Spleen (tissue), 11 donors: ENCODE results near the gene TMEM218. TPM values are rescaled to one million over a fixed set of nuclear protein-coding genes. Genes with fewer than 3 reads are reported as not detected.

ENCODE experiments used
- DNase-seq: peaks from one replicate; pipeline ENCODE4 v3.0.0-alpha.2; 2020
- H3K27ac ChIP-seq, 8 donors: fragments of 200-600 bp; sonication (generic) in 7 of 8; 1 replicate in 4 of 8; 2 replicates in 4 of 8; pipeline versions ENCODE4 v1.5.0 to v1.8.0; 2016 to 2021; ENCODE audit warnings: inconsistent platforms in 4 of 8, mild to moderate bottlenecking in 4 of 8, moderate library complexity in 1 of 8
- H3K27me3 ChIP-seq, 7 donors: fragments of 200-600 bp; sonication (generic) in 6 of 7; replicated peaks in 1 of 7; 1 replicate in 4 of 7; 2 replicates in 3 of 7; pipeline versions ENCODE4 v1.5.0 to v1.8.0; 2016 to 2021; ENCODE audit warnings: inconsistent platforms in 3 of 7, mild to moderate bottlenecking in 1 of 7
- H3K36me3 ChIP-seq, 6 donors: fragments of 200-600 bp; sonication (generic) in 5 of 6; 1 replicate in 4 of 6; 2 replicates in 2 of 6; pipeline versions ENCODE4 v1.5.0 to v1.8.0; 2016 to 2021; ENCODE audit warnings: inconsistent platforms in 2 of 6
- H3K4me1 ChIP-seq, 6 donors: fragments of 200-600 bp; sonication (generic) in 5 of 6; 1 replicate in 3 of 6; 2 replicates in 3 of 6; pipeline versions ENCODE4 v1.5.0 to v1.8.0; 2016 to 2021; ENCODE audit warnings: inconsistent platforms in 3 of 6
- H3K4me3 ChIP-seq, 8 donors: fragments of 200-600 bp; sonication (generic) in 7 of 8; 1 replicate in 4 of 8; 2 replicates in 4 of 8; pipeline versions ENCODE4 v1.5.0 to v1.8.0; 2016 to 2021; ENCODE audit warnings: inconsistent platforms in 4 of 8, mild to moderate bottlenecking in 4 of 8, moderate library complexity in 2 of 8
- H3K9me3 ChIP-seq, 8 donors: fragments of 200-600 bp; sonication (generic) in 7 of 8; 1 replicate in 4 of 8; 2 replicates in 4 of 8; pipeline versions ENCODE4 v1.5.0 to v1.8.0; 2016 to 2021; ENCODE audit warnings: inconsistent platforms in 4 of 8
- CTCF ChIP-seq, 11 experiments: fragments of 200-600 bp in 7 of 11; fragments of 450-650 bp in 4 of 11; sonication (generic) in 4 of 11; IDR thresholded peaks in 8 of 11; conservative IDR thresholded peaks in 3 of 11; 1 replicate in 7 of 11; 2 replicates in 4 of 11; pipeline versions ENCODE4 v1.4.0 to v1.8.0; 2016 to 2021; ENCODE audit warnings: antibody characterized with exemption in 11 of 11, inconsistent platforms in 4 of 11, mild to moderate bottlenecking in 1 of 11
- POLR2A ChIP-seq, 3 donors: fragments of 450-650 bp; IDR thresholded peaks; one replicate each; pipeline ENCODE4 v1.5.1; 2017; ENCODE audit warnings: antibody characterized with exemption in 3 of 3, mild to moderate bottlenecking in 1 of 3
- POLR2AphosphoS5 ChIP-seq, 3 donors: sonication (generic); formaldehyde crosslinking; IDR thresholded peaks; one replicate each; pipeline ENCODE4 v1.5.1; 2017; ENCODE audit warnings: antibody characterized with exemption in 3 of 3
- WGBS, 5 donors: extraction: QIAGEN DNeasy Blood & Tissue Kit in 3 of 5; methylation state at CpG; one replicate each; pipeline versions ENCODE4 v1.1.5 to v1.1.7; 2013 to 2018; 5-methylcytosine and 5-hydroxymethylcytosine counted together
- intact Hi-C: fragments of 100-400 bp; cut with DNase I; formaldehyde crosslinking; loops from one replicate; pipeline ENCODE4 v1.15.0; 2023; ENCODE audit warnings: low total_unique reads
- polyA plus RNA-seq, 3 donors: library from polyadenylated mRNA; stranded (reverse); fragments of 200-250 nt; gene quantifications; one replicate each; pipeline ENCODE4 v1.2.1, GENCODE V29; 2013
- total RNA-seq, 7 donors: library from RNA; depleted of rRNA in 3 of 7; stranded (reverse); fragments of >200 nt in 3 of 7; fragmentation: NEBNext Ultra II Directional in 4 of 7; extraction: Animal tissue kit (Norgen Biotek cat#: 25700) in 4 of 7; gene quantifications; one replicate each; pipeline versions ENCODE4 v1.1.0 to v1.2.1, GENCODE V29; 2016 to 2021
- donor health status: healthy with polysubstance abuse.
- donor health status: DM: no; HTN: no; CAD: no; lungs with moderate emphysema.
- donor health status: DM: no; HTN: no; CAD: no.
- donor health status: Bipolar disorder and iron deficiency.
- donor health status: healthy.
- donor health status: DM: no; HTN: no; CAD: no.
- donor health status: DM: yes; HTN: yes; CAD: no.

TMEM218 gene
- total and polyA plus RNA-seq, 10 donors: 12.0 to 34.7 (median 20.7) TPM

DNA sequence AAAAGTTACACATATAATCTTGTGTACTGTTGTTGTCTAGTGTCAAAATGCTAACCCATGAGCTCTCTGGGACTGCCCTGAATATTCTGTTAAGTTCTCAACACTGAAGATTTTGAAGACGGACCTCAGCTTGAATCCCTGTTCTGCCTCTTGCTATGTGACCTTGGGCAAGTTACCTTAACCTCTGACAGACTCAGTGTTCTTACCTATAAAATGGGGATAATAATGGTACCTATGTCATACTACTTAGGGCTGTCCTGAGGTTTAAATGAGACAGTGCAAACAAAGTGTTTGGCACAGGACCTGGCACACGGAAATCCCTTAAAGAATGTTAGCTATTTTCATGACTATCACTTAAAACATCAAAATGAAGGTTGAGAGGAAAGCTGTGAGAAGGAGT lies 11.3 kb downstream of the TMEM218 start:
- no peak for DNase-seq
- intact Hi-C loops: no loop called here
- Histone ChIP-seq H3K36me3 (peaks cover 0 to 83% (median 33%) of the 10 kb centered on the region in 6 donors), H3K27ac (no peak overlapping the region), H3K27me3 (no peaks in the 10 kb centered on the region), H3K9me3 (no peaks in the 10 kb centered on the region), H3K4me3 (no peak overlapping the region), H3K4me1 (no peaks in the 10 kb centered on the region)
- WGBS, 5 donors: 87 to 93% (median 89%) methylated on average over 2 of the region's 2 CpGs
- TF ChIP-seq CTCF (IDR thresholded peaks at IDR 0.05 in 8 of 11, conservative IDR thresholded peaks at IDR 0.05 in 3 of 11) (no peak), POLR2AphosphoS5 (IDR thresholded peaks at IDR 0.05) (no peak), POLR2A (IDR thresholded peaks at IDR 0.05) (no peak)

- no peak for TF ChIP-seq POLR2AphosphoS5 (IDR thresholded peaks at IDR 0.05)
- TF ChIP-seq POLR2A (IDR thresholded peaks at IDR 0.05): no peak
- no peak for TF ChIP-seq CTCF (IDR thresholded peaks at IDR 0.05 in 8 of 11, conservative IDR thresholded peaks at IDR 0.05 in 3 of 11)
- no peak overlapping the region for H3K27ac ChIP-seq
- DNase-seq: no peak
- WGBS, 5 donors: 92 to 100% (median 94%) methylated on average over 2 of the region's 2 CpGs
- H3K27me3 ChIP-seq: no peaks in the 10 kb centered on the region
- peaks cover 0 to 69% (median 17%) of the 10 kb centered on the region in 6 donors for H3K36me3 ChIP-seq
- no peaks in the 10 kb centered on the region for H3K9me3 ChIP-seq
- intact Hi-C loops: loop anchor here (10.0 kb wide), 2 partner anchors 50 to 250 kb away; no protein-coding TSS in a partner anchor
- H3K4me1 ChIP-seq: peaks cover 0 to 15% (median 10%) of the 10 kb centered on the region in 6 donors
- H3K4me3 ChIP-seq: no peak overlapping the region
Observed at GRCh38 chr11:125094731-125095130, 16.7 kb downstream of the TMEM218 start.

DNA sequence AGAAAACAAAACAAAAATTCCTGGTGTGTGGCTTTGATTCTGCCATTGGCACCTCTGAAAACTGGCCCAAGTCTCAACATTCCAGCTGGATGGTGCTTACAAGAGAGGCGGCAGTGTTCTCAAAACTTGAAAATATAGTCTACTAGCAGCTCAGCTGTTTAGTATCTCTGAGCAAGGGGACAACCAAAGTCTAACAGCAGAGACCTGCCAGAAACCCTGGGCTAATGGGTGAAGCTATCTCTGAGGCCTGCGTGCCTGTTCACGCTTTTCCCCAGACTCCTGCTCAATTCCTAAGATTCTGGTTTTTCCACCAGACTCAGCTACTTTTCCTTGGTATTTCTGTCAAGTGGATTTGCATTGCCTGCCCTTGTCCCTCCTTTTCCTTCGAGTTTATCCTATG lies 17.9 kb downstream of the TMEM218 start:
- Histone ChIP-seq H3K4me1 (peaks cover 0 to 15% (median 10%) of the 10 kb centered on the region in 6 donors), H3K4me3 (no peak overlapping the region), H3K36me3 (peaks cover 0 to 64% (median 13%) of the 10 kb centered on the region in 6 donors), H3K27me3 (no peaks in the 10 kb centered on the region), H3K9me3 (no peaks in the 10 kb centered on the region), H3K27ac (no peak overlapping the region)
- DNase-seq: no peak
- TF ChIP-seq POLR2A (IDR thresholded peaks at IDR 0.05): no peak
- TF ChIP-seq CTCF (IDR thresholded peaks at IDR 0.05 in 8 of 11, conservative IDR thresholded peaks at IDR 0.05 in 3 of 11): no peak
- TF ChIP-seq POLR2AphosphoS5 (IDR thresholded peaks at IDR 0.05): no peak
- WGBS, 5 donors: 86 to 95% (median 92%) methylated on average over 4 of the region's 4 CpGs
- intact Hi-C loops: loop anchor here (10.0 kb wide), 2 partner anchors 51 to 251 kb away; no protein-coding TSS in a partner anchor

DNA sequence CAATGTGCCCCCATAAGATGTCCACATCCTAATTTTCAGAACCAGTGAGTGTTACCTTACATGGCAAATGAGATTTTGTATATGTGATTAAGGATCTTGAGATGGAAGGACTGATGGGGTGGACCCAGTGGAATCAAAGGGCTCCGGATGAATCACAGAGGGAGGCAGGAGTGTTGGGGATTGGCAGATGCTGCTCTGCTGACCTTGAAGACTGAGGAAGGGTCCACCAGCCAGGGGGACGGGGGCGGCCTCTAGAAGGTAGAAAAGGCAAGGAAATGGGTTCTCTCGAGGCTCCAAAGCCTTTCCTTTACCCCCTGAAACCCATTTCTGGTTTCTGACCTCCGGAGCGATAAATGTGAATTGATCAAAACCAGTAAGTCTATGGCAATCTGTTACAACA lies 18.8 kb downstream of the TMEM218 start:
- TF ChIP-seq CTCF (IDR thresholded peaks at IDR 0.05 in 8 of 11, conservative IDR thresholded peaks at IDR 0.05 in 3 of 11): no peak
- TF ChIP-seq POLR2A (IDR thresholded peaks at IDR 0.05): no peak
- no peak for TF ChIP-seq POLR2AphosphoS5 (IDR thresholded peaks at IDR 0.05)
- Histone ChIP-seq H3K4me3 (no peak overlapping the region), H3K27me3 (no peaks in the 10 kb centered on the region), H3K27ac (no peak overlapping the region), H3K4me1 (peaks cover 0 to 15% (median 10%) of the 10 kb centered on the region in 6 donors), H3K36me3 (peaks cover 0 to 64% (median 11%) of the 10 kb centered on the region in 6 donors), H3K9me3 (no peaks in the 10 kb centered on the region)
- no peak for DNase-seq
- intact Hi-C loops: loop anchor here (10.0 kb wide), 2 partner anchors 52 to 252 kb away; no protein-coding TSS in a partner anchor
- 84 to 94% (median 93%) methylated on average over 6 of the region's 6 CpGs for WGBS, 5 donors
